HUDEP-2 (cell line): ENCODE results near the gene JUNB.
A peak's percentile ranks its signal among the peaks of the same experiment; 100 is the strongest.

ENCODE experiments used
- DNase-seq, 76 experiments: peaks; one replicate each; lab custom pipeline; 2025; ENCODE audit not compliant: unreplicated experiment in 76 of 76; lab: John Stamatoyannopoulos, UW

JUNB gene

GRCh38 chr19:12773571-12773970, 17.7 kb upstream of the JUNB start:
- peak in 20 of 76 experiments; percentile 17 to 57 (median 36) for DNase-seq

DNA sequence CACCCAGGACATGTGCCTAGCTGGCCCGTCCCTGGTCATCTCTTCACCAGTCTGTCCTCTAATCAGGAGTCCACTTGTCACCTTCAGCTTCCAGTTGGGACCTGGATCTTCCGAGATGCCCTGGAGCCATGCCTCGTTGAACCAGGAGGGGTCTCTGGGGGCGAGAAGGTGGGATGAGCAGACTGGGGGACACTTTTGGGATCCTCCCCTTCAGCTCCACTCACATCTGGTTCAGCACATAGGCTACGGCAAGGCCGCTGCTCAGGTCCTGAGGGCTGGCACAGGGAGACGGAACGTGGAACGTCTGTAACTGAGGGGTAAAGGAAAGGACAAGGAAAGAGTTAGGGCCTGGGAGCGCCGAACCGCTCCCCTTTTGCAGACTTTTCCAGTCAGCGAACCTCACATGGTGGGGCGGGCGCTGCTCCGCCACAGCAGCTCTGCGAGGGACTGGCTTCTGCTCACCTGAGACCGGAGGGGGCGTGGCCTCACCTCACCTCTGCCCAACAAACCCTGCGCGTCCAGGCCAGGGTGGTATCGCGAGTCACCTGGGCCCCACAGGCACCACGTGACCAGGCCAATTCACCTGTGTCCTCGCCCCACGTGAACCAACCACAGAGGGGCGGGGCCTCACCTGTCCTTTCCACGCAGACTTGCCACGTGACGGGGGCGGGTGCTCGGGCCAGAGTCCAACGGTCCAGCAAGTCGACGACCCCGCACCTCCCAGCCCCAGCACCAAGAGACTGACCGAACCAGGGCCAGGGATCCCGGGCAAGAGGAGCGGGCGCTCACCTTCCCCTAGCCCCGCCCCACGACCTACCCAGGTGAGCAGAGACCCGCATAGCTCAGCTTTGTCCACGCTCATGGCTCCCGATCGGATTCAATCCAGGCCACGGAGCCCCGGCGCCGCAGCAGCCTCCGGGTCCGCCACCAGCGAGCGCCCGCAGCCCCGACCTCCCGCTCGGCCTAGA, 16.4 kb upstream of the JUNB start, which contains the start of gene HOOK2:
Gene HOOK2, minus strand, starts transcription at position 965 of the 968 bp plus-strand sequence. Its CDS starts 103 bp downstream, at position 862.
- no peak for DNase-seq

GRCh38 chr19:12777217-12778016, 13.9 kb upstream of the JUNB start:
- peak in 65 of 76 experiments; percentile 32 to 86 (median 69) for DNase-seq

GRCh38 chr19:12778017-12778904, 13.0 kb upstream of the JUNB start:
- DNase-seq = peak in 20 of 76 experiments; percentile 28 to 62 (median 44)

DNA sequence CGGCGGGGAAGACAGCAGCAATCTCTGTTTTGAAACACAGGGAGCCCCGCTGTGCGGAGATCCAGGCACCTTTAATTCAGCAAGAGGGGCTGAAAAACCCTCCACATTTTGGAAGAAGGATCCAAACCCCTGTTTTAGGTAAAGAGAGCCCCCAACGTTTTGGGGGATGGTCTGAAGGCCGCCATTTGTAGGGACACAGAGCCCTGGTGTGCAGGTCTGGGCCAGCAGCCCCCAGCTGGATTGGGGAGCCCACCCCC, 12.5 kb upstream of the JUNB start:
- no peak for DNase-seq

DNA sequence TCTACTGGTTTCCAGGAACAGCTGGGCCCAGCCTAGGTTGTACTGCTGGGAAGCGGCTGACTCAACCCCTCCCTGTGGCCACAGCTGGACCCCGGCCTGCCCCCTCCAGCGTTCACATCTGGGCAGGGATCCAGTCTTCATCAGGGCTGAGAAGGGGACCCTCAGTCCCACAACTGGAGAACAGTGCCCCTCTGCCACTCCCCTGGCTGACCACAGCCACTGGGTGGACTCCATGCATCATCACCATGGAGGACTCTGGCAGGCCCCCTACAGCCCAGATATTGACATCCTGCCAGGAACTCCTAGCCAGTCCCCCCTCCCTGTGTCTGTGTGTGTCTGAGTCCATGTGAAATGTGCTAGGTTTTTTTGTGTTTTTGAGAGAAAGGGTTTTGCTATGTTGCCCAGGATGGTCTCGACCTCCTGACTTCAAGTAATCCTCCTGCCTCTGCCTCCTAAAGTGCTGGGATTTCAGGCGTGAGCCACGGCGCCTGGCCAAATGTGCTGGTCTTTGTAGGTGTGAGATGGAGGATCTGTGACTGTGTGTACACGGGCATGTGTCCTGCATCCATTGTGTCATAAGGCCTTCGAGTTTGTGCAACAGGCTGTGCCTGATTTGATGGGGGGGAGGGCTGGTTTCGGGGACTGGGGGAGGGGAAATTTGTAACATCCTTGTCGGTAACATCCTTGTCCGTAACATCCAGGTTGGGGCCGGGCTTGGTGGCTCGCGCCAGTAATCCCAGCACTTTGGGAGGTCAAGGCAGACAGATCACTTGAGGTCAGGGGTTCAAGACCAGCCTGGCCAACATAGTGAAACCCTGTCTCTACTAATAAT, 11.9 kb upstream of the JUNB start:
- DNase-seq = peak in 27 of 76 experiments; percentile 13 to 68 (median 40)

DNA sequence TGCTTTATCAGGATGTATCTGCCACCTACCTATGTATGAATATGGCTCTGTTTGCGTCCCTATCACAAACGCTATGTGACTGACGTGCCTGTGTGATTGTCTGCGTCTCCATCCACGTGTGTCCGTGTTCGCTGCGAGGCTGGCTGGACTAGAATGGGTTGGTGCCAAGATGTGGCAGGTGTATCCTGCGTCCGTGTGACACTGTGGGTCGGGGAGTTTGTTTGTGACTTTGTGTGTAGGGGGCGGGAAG, 9.2 kb upstream of the JUNB start:
- DNase-seq = peak in 3 of 76 experiments; percentile 45 to 88 (median 57)

DNA sequence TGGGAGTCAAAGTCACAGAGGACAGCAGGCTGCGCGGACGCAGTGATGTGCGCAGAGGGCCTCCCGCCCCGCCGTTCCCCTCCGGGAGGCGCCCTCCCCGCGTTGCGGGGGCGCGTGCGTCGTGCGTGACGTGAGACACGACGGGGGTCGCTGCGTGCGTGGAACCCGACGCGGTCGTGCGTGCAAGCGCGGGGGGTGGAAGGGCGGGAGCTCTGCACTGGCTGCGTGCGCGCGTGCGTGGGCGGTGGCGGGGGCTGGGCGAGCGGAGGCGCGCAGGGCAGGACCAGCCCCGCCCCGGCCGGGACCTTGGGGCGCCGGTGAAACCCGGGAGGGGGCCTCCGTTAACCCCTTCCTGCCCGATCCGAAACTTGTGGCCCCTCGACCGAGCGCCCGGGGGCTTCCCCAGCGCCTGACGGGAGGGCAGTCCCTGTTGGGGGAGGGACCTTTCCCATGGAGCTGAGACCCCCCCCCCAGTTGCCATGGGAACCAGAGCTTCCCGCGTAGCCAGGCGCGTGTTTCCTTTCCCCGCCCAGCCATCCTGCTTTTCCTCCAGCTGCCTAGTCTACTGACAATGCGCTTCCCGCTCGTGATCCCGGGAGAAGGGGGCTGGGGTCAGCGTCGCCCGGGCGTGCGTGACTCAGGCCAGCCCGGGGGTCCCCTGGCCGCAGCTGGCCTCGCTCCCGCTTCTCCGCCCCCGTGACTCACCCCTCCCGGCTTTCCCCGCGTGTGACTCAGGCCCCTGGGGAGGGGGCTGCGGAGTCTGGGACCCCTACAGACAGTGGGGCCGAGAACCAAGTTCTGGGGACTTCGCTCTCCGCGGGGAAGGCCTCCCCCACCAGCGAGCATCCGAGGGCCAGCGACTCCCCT, 8.6 kb upstream of the JUNB start:
- DNase-seq = peak in 66 of 76 experiments; percentile 29 to 90 (median 77)

- peak in 1 of 76 experiments; percentile 32 for DNase-seq
These were observed 7.9 kb upstream of the JUNB start for GRCh38 chr19:12783291-12783848.

DNA sequence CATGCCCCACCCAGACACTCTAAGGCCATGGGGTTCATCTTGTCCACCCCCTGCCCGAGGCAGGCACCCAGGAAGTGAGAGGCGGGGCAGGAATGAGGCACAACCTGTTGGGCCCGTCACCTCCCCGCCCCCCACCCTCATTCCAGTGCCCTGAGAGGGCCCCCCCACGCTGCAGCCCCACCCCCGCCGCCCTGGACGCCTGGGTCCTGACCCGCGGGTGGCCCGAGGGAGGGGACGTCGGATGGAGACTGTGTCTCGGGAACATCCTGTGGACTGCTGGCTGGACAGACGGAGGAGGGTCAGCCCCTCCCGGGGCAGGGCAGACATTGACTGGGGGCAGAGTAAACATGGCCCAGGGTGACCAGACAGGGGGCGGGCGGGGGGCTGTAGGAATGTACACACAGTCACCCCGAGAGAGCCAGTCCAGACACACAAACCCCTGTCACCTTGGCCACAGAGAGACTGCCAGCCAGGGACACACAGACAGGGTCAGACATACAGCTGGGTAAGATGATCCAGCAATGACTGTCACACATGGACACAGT, 7.4 kb upstream of the JUNB start:
- peak in 11 of 76 experiments; percentile 25 to 72 (median 37) for DNase-seq

- DNase-seq = peak in 75 of 76 experiments; percentile 74 to 98 (median 91)
These were observed 6.9 kb upstream of the JUNB start for GRCh38 chr19:12784394-12784870.

- DNase-seq = peak in 12 of 76 experiments; percentile 48 to 91 (median 74)
These were observed 6.3 kb upstream of the JUNB start for GRCh38 chr19:12784871-12785430.

DNA sequence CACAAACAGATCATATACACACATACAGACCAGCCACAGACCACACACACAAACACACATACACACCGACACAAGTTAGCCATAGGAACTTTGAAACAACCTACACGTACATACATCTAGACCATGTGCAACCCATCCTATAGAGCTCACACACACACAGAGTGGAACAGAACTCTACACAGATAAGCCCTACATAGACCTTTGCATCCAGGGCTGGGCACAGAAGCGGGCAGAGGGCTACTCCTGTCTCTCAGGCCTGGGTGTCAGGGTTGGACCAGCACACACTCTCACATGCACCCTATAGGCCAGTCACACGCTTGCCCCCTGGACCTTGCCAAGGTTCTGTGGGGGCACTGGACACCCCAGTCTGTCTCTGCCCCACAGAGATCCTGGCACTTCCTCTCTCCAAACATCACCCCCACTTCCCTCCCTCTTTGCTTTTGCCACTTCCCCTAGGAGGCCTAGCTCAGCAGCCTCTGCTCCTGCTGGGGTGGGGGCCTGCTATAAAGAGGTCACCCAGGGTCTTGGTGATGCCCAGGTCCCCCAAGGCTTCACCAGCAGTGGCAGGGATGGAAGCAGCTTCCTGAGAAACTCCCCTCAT, 5.8 kb upstream of the JUNB start:
- peak in 22 of 76 experiments; percentile 15 to 75 (median 42) for DNase-seq

DNA sequence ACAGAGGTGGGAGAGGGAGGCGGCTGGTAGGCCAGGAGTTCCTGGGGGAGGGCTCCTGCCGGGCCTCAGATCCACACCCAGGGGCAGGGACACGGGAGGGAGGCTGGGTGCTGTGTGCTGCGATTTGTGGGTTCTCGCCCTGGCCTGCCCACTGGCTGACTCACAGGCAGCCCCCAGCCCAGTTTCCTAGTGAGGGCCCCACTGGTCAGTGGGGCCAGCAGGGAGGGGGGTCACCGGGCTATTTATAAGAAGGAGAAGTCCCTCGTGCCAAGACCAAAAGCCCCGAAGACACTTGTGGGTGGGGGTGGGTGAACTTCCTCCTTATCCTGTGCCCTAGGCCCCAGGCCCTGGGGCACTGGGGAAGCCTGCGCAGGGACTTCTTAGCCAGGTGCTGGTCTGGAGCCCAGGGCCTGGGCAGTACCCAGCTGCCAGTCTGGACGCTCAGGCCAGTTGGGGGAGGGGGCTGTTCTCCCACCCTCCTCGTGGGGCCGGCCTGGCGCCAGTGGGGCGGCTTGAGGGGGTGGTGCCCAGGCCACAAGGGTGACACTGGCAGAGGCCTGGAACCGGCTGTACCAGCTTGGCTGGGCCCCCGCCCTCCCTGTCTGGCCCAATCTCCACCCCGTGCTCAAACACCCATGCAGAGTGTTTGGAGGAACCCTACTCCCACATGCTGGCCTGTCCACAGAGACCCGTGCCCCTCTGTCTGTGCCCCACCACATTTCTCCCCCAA, 5.0 kb upstream of the JUNB start:
- DNase-seq = peak in 59 of 76 experiments; percentile 20 to 83 (median 64)

- peak in 2 of 76 experiments; percentile 35 to 43 for DNase-seq
These were observed 4.3 kb upstream of the JUNB start for GRCh38 chr19:12786952-12787351.

DNA sequence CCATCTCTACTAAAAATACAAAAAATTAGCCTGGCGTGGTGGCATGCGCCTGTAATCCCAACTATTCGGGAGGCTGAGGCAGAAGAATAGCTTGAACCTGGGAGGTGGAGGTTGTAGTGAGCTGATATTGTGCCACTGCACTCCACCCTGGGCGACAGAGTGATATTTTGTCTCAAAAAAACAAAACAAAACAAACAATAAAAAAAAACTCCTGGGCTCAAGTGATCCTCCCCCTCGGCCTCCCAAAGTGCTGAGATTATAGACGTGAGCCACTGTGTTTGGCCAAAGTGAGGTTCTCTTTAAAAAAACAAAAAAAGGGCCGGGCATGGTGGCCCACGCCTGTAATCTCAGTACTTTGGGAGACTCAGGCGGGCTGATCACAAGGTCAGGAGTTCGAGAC, 3.8 kb upstream of the JUNB start:
- no peak for DNase-seq
